DMS153 treated with DMSO at 0.1 percent for 48 hours (cell line): Measurements from ENCODE around the gene METTL27.
"Not testable (repeated sequence)": the region's sequence is repeated elsewhere in the genome, so short reads cannot be mapped to it uniquely, and the experiment has no call there.

ENCODE experiments used
- DNase-seq: peaks from one replicate; lab custom pipeline; 2025; ENCODE audit not compliant: unreplicated experiment; lab: John Stamatoyannopoulos, UW

METTL27 gene

GRCh38 chr7:73842067-73842976, at the start of gene METTL27:
Gene METTL27, minus strand, starts transcription at chr7:73842516. Its CDS starts 376 bp downstream, at chr7:73842140.
- DNase-seq, result peak; percentile 79

GRCh38 chr7:73891178-73891885, 49.0 kb upstream of the METTL27 start:
- no peak for DNase-seq

- no peak for DNase-seq
Observed at GRCh38 chr7:73890555-73891147, 48.3 kb upstream of the METTL27 start.

GRCh38 chr7:73888959-73889358, 46.6 kb upstream of the METTL27 start:
- no peak for DNase-seq

- DNase-seq, result no peak
Observed at GRCh38 chr7:73887762-73888161, 45.4 kb upstream of the METTL27 start.

- DNase-seq, result no peak
Observed at GRCh38 chr7:73885975-73886798, 43.9 kb upstream of the METTL27 start.

- no peak for DNase-seq
Observed at GRCh38 chr7:73885433-73885974, 43.2 kb upstream of the METTL27 start.

- DNase-seq, result not testable (repeated sequence)
Observed at GRCh38 chr7:73884867-73885422, 42.6 kb upstream of the METTL27 start.

GRCh38 chr7:73882047-73882402, 39.7 kb upstream of the METTL27 start:
- no peak for DNase-seq

- DNase-seq, result no peak
Observed at GRCh38 chr7:73881352-73882046, 39.2 kb upstream of the METTL27 start.

GRCh38 chr7:73880755-73881328, 38.5 kb upstream of the METTL27 start:
- DNase-seq, result no peak

GRCh38 chr7:73879977-73880681, 37.8 kb upstream of the METTL27 start:
- no peak for DNase-seq

- no peak for DNase-seq
Observed at GRCh38 chr7:73876973-73877372, 34.7 kb upstream of the METTL27 start.

- no peak for DNase-seq
Observed at GRCh38 chr7:73876361-73876760, 34.0 kb upstream of the METTL27 start.

GRCh38 chr7:73872056-73872908, 30.0 kb upstream of the METTL27 start:
- no peak for DNase-seq

GRCh38 chr7:73871163-73872011, 29.1 kb upstream of the METTL27 start:
- DNase-seq, result no peak

GRCh38 chr7:73870041-73870492, 27.8 kb upstream of the METTL27 start:
- DNase-seq, result no peak
